Activated T-cell treated with anti-CD3 and anti-CD28 coated beads for 1 hour (primary cell): Measurements from ENCODE around the gene VDAC1.
"Not testable (repeated sequence)": the region's sequence is repeated elsewhere in the genome, so short reads cannot be mapped to it uniquely, and the experiment has no call there.

Experiments used
- DNase-seq: peaks from one replicate; pipeline ENCODE4 v3.0.0-alpha.2; 2020; ENCODE audit warnings: low read depth

Gene VDAC1

GRCh38 chr5:133995341-133995740 is 9.4 kb downstream of the VDAC1 start:
- no peak for DNase-seq

DNA sequence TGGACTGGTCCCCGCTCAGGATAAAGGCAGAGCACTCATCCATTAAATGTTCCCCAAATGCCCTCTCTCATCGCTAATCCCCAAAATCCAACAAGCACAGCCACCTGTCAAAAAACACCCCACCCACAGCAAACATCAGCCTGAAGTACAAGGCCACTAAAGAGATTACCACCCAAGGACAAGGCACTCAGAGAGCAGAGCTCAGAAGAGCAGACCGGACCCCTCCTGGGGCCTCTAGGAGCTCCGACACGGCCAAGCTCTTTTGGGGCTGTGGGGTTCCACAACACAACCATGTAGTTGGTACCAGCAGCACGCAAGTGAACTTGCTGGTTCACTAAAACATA is 9.8 kb downstream of the VDAC1 start:
- no peak for DNase-seq

DNA sequence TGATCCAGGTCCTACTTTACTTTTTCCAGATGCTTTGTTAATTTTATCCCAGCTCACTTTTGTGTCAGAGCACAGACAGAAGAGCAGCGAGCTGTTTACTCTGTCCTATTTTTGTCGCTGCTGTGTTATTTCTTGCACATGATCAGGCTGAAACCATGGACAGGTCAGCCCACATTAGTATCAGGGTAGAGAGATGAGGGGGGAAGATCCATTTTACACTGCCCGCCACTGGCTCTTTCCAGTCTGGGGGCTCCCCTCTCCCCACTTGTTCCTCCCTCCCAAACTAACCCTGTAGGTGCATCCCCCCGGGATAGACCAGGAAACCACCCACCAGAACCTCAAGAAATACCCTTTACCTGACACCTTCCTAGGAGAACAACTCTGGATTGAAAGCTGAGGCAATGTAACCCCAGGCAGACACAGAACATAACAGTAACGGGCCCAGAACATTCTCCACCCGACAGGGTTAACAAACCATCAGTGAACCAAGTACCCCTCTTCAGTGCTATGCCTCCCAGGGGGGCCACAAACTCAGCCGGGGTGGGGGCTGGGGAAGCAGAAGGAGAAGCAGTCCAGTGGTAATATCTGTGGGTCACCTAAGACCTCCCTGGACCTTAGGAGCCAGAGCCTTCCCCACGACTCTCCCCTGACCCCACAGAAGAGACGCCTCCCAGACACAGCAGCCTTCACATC is 10.3 kb downstream of the VDAC1 start:
- DNase-seq, result no peak

- DNase-seq, result no peak
Measured at GRCh38 chr5:133993185-133993936, 11.4 kb downstream of the VDAC1 start.

DNA sequence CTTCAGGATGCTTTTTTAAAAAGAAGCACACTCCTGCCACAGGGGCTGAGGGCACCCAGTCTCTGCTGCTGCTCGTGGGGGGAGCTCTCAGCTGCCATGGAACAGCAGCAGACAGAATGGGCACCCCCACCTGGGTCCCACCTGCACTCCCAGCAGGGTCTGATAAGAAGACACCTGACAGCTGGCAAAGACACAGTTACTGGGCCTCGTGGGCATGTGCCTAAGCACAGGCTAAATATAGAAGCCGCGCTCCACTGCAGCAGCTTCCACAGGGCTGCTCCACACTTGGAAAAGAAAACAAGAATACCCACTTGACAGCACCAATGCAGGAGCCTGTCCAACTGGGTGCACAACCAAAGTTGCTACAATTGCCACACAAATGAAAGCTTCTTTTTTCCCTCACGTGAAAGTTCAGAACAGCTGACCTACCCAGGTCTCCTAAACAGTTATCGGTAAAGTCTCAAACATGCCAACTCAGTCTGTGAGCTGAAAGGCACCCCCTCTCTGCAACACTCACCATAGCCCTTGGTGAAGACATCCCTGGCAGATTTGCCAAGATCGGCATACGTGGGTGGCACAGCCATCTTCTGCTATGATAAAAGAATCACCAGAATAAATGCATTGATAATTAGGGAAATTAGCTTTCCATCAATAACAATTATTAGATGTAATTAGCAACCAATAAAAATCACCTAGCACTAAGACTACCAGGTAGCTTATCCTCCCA is 12.2 kb downstream of the VDAC1 start:
- no peak for DNase-seq

DNA sequence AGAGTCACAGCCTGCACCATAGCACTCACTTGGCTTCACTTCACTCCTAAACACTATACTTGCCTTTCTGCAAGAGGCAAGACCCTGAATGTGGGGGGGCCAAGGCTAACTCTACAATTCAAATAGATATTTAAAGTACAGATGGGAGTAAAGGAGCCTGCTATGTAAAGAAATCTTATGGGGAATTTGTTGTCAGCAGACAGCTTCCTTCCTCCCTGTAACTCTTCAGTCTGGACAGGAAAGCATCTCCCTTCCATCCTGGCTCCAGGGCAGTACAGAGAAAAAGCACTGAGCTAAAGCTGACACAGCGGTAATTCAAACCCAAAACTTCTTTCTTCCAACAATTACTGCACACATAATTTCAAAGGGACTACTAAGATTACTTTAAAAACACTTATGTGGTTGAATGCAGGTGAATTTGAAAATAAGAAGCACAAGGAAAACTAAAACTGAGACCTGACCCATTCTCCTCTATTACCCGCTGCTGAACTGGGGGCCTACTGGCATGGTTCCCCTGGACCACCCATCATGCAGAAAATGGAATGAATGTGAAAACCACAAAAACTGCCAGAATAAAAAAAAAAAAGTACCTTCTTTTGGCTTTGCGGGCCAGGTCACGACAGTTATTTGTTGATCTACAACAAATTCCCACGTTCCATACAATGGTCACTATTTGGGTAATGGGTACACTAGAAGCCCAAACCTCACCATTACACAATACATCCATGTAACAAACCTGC is 13.4 kb downstream of the VDAC1 start:
- DNase-seq, result no peak

- no peak for DNase-seq
Measured at GRCh38 chr5:133990396-133990795, 14.4 kb downstream of the VDAC1 start.

- DNase-seq, result no peak
Measured at GRCh38 chr5:133985540-133986180, 19.1 kb downstream of the VDAC1 start.

DNA sequence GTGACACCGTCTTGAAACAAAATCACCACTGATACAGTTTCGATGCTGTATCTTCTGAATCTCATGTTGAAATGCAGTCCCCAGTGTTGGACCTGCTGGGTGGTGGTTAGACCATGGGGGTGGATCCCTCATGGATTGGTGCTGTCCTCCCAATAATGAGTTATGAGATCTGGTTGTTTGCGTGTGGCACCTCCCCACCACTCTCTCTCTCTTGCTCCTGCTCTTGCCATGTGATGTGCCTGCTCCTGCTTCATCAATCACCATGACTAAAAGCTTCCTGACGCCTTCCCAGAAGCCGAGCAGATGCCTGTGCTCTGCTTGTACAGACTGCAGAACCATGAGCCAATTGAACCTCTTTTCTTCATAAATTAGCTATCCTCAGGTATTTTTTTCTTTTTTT is 21.1 kb downstream of the VDAC1 start:
- no peak for DNase-seq

GRCh38 chr5:133981714-133982113 is 23.1 kb downstream of the VDAC1 start:
- DNase-seq, result no peak

GRCh38 chr5:133980652-133981051 is 24.1 kb downstream of the VDAC1 start:
- DNase-seq, result no peak

- no peak for DNase-seq
Measured at GRCh38 chr5:133978943-133979342, 25.8 kb downstream of the VDAC1 start.

DNA sequence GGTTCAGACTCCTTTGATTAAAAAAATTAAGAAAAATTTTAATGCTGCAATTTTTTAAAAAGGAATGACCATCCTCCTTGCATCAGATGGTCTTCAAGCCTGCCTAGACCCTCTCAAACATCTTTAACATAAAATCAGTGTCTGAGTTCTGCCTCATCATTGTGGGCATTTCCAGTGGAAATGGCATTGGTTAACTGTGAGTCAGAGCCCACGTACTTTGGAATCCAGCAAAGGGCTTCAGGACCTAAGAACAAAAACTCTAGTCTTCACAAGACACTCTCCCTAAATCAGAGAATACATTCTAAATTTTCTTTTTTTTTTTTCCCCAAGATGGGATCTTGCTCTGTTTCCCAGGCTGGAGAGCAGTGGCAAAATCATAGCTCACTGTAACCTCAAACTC is 26.9 kb downstream of the VDAC1 start:
- DNase-seq, result no peak

DNA sequence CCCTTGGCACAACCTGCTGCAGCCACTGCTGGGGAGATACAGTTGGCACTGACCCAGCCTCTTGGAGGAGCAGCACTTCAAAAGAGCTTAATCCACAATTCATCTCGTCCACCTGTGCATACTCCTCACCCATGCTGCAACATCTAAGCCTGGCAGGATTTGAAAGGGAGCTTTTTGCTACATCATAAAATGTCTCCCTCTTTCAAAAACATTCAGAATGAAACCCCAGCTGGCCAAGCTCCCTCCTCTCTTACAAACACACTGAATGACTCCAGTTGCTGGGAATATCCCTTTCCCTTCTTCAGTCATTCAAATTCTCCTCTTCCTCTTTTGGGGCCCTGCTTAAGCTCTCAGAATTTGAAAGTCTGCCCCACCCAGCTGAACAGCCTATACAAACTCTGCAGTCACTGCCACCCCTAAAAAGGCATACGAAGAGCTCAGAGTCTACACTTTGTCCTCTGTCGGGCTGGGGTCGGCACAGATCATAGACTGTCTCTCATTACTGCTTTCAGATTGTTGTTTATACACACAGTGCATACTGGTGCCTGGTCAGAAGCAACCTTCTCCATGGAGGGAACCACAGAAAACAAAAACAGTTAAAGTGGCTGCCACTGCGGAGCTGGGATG is 27.5 kb downstream of the VDAC1 start:
- no peak for DNase-seq

- DNase-seq, result not testable (repeated sequence)
Measured at GRCh38 chr5:133975546-133975945, 29.2 kb downstream of the VDAC1 start.

DNA sequence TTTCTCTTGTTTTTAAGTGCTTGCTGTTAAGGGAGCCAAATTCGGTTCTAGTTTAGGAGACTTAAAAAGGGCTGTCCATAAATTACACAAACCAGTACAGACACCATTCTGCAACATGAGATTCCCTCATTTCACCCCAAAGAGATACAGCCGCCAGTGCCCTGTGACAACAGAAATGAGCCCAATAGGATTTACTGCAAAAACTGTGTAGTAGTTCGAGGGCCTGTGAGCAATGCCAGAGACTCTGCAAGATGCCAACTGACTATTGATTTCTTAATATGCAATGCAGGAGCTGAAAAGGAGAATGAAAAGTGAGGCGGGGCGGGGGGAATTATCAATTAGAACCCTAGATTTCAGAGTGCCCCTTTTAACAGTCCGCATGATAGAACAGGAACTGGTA is 30.6 kb downstream of the VDAC1 start:
- no peak for DNase-seq

- DNase-seq, result no peak
Measured at GRCh38 chr5:133970325-133970909, 34.4 kb downstream of the VDAC1 start.

DNA sequence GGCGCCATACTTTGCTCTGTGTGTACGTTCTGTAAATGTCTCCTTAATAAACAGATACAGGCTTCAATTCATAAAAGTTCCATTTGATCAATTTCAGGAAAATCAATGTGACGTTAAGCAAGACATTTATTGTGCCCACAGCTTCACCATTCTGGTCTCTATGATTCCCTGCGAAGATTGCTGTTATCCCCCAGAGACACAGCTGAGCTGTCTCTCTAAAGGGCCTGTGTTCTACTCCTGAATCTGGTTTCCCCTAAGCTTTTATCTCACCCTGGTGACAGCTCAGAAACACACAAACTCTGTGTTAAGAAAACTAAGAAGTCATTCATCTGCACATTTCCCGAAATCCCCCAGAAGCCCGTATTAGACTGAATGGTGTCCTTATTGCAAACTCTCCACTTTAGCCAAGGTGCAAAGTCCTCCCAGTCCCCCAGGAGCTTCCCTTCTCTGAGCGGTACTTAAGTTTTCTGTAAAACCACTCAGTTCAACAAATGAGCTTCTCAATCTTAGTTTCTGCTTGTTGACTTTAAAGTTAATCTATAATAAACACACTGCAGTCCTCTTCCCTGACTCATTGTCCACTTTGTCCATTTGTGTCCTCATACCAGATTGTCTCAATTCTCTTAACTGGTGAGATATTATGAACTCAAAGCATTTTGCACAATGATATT is 35.0 kb downstream of the VDAC1 start:
- no peak for DNase-seq

GRCh38 chr5:133968204-133968980 is 36.4 kb downstream of the VDAC1 start, which contains the start of gene C5orf15:
Gene C5orf15, minus strand, starts transcription at chr5:133968625. Its CDS starts 41 bp downstream, at chr5:133968584.
- DNase-seq, result peak; percentile 75
